Measurements from ENCODE around the gene SLC18A3. TPM values are rescaled to one million over a fixed set of nuclear protein-coding genes. Genes with fewer than 3 reads are reported as not detected.

SLC18A3 gene
- total and polyA plus RNA-seq, 2 experiments from 2014 or later = 0.16 TPM; not detected in 1

DNA sequence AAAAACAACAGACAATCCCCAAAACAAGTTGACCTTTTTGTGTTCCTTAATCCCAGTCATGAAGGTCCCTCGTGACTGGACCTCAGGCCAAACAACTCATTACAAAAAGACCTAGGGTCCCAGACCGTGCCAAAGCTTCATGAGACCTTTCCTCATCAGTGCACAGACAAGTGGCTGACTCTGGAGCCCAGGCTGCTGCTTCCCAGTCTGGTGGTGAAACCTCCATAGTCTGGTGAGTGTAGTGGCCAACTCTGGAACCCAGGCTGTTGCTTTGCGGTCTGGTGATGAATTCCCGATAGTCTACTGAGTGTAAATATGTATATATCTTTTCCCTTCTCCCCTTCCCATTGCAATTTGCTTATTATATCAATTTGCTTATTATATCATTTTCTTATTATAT lies 22.1 kb upstream of the SLC18A3 start (continued):
- TF ChIP-seq REST (IDR thresholded peaks at IDR 0.05; ENCODE audit: unreplicated experiment) (no peak), EZH2phosphoT487 (IDR thresholded peaks at IDR 0.05; ENCODE audit: unreplicated experiment) (no peak), CREB1 (CRISPR knock-in tag; IDR thresholded peaks at IDR 0.05; ENCODE audit: low read depth) (no peak), NANOG (IDR thresholded peaks at IDR 0.05; ENCODE audit: borderline replicate concordance) (no peak), POLR2AphosphoS5 (IDR thresholded peaks at IDR 0.05; ENCODE audit: low read depth) (no peak), ZNF114 (CRISPR knock-in tag; IDR thresholded peaks at IDR 0.05) (no peak)
- TF ChIP-seq, protein P1, sequence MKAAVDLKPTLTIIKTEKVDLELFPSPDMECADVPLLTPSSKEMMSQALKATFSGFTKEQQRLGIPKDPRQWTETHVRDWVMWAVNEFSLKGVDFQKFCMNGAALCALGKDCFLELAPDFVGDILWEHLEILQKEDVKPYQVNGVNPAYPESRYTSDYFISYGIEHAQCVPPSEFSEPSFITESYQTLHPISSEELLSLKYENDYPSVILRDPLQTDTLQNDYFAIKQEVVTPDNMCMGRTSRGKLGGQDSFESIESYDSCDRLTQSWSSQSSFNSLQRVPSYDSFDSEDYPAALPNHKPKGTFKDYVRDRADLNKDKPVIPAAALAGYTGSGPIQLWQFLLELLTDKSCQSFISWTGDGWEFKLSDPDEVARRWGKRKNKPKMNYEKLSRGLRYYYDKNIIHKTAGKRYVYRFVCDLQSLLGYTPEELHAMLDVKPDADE (IDR thresholded peaks at IDR 0.05) = no peak

- no peaks in the 10 kb centered on the region for H4K20me1 ChIP-seq (replicated peaks; ENCODE audit: insufficient read depth)
- DNase-seq (ENCODE audit: low spot score) (peak; percentile 90), ATAC-seq (peak; percentile 84)
- no peaks in the 10 kb centered on the region; the same call in 1 of the 2 replicates for H3K4me1 ChIP-seq (ENCODE audit: insufficient read depth)
- H3K27me3 Mint-ChIP-seq (ENCODE audit: insufficient read depth, low read depth, poor library complexity) = peaks cover 20% of the 10 kb centered on the region
- H3K4me3 Mint-ChIP-seq = no peak overlapping the region
- H3K9me3 Mint-ChIP-seq = no peaks in the 10 kb centered on the region
- no peak overlapping the region for H3K27ac ChIP-seq (ENCODE audit: low read depth)
- H3K79me2 ChIP-seq (replicated peaks; ENCODE audit: insufficient read depth) = no peaks in the 10 kb centered on the region
- no peak overlapping the region for H3K4me2 ChIP-seq
- H3F3A ChIP-seq (replicated peaks; ENCODE audit: low read depth) = no peaks in the 10 kb centered on the region
- peaks cover 13% of the 10 kb centered on the region for H3K4me1 Mint-ChIP-seq
- no peak overlapping the region for H3K27ac Mint-ChIP-seq
- TF ChIP-seq, protein P2, sequence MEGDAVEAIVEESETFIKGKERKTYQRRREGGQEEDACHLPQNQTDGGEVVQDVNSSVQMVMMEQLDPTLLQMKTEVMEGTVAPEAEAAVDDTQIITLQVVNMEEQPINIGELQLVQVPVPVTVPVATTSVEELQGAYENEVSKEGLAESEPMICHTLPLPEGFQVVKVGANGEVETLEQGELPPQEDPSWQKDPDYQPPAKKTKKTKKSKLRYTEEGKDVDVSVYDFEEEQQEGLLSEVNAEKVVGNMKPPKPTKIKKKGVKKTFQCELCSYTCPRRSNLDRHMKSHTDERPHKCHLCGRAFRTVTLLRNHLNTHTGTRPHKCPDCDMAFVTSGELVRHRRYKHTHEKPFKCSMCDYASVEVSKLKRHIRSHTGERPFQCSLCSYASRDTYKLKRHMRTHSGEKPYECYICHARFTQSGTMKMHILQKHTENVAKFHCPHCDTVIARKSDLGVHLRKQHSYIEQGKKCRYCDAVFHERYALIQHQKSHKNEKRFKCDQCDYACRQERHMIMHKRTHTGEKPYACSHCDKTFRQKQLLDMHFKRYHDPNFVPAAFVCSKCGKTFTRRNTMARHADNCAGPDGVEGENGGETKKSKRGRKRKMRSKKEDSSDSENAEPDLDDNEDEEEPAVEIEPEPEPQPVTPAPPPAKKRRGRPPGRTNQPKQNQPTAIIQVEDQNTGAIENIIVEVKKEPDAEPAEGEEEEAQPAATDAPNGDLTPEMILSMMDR (conservative IDR thresholded peaks at IDR 0.05; ENCODE audit: low read depth in 2 of 2) = peak; percentile 91 to 98
- no peak for TF ChIP-seq EZH2 (IDR thresholded peaks at IDR 0.05; ENCODE audit: low read depth, unreplicated experiment)
- no peaks in the 10 kb centered on the region for H3K27me3 ChIP-seq (ENCODE audit: insufficient read depth)
- no peaks in the 10 kb centered on the region for H3K36me3 Mint-ChIP-seq (ENCODE audit: low read depth)
- H3K36me3 ChIP-seq (ENCODE audit: insufficient read depth) = no peaks in the 10 kb centered on the region
- H3K4me3 ChIP-seq = no peak overlapping the region
- no peak overlapping the region for H2AFZ ChIP-seq
- no peaks in the 10 kb centered on the region for H3K9me2 ChIP-seq (ENCODE audit: insufficient read depth)
These were observed 17.2 kb upstream of the SLC18A3 start for GRCh38 chr10:49592726-49593563.

Data from GM23338 (cell line).